NCI-H2196 treated with DMSO at 0.1 percent for 48 hours (cell line): Measurements from ENCODE around the gene CACNA1I.

Experiments used
- DNase-seq: peaks from one replicate; lab custom pipeline; 2025; ENCODE audit not compliant: unreplicated experiment; lab: John Stamatoyannopoulos, UW

The CACNA1I gene

DNA sequence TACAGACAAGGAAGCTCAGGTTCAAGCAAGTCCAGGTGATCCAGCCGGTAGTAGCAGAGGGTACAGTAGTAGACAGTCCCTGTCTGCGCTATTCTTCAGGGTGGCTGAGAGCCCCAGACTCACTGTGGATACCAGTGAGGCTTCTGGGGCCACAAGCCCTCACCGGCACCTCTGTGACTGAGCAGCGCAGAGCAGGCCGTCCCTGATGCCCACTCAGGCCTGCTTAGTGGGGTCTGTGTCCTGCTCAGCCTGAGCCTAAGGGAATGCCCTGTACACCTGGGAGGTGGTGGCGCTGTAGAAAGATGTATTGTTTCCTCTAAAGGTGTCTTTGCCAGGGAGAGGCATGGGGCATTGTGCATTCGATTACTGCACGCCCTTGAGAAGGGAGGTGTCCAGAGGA lies 143.8 kb downstream of the CACNA1I start:
- DNase-seq: no peak

DNA sequence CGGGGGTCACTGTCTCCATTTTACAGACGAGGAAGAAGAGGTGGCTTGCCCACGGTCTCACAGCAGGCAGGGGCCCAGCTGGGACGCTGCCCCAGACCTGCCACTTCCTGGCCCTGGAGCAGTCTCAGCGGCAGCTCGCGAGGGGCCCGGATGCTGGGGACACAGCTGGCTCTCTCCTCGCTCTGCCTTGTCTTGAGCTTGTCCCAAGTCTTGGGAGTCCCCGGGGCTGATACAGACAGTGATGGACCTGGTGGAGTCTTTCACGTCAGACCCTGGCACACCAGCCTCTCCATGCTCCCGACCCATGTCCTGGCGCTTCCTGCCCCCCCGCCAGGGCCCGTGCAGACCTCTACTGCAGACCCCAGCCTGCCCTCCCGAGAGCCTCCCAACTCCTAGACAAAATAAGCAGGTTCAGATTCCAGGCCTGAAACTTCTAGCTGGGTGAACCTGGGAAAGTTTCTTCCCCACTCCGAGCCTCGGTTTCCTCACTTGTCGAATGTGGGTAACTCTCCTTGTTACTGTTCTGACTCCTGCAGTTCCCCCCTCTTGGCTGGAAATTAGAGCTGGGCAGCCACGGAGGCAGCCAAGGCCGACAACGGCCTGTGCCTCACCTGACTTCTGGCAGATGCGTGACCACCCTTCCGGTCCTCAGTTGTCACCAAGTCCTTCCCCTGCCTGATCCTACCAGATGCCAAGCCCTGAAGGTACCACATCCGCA lies 145.4 kb downstream of the CACNA1I start:
- DNase-seq: no peak

DNA sequence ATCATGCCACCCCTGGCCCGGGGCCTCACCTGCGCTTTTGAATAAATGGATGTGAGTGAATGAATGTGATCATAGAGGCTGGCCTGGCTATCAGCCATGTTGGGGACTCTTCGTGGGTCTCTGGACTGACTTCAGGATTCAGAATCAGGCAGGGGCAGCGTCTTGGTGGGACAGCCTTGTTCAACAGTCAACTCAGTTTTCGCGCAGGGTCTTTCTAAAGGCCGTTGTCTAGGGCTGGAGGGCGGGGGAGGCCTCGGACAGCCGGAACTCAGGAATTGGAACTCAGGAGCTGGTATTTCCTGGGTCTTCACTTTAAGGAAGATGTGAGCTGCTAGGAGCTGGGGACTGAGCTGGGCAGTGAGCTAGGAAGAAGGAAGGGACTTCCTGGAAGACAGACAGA lies 146.0 kb downstream of the CACNA1I start:
- no peak for DNase-seq

DNA sequence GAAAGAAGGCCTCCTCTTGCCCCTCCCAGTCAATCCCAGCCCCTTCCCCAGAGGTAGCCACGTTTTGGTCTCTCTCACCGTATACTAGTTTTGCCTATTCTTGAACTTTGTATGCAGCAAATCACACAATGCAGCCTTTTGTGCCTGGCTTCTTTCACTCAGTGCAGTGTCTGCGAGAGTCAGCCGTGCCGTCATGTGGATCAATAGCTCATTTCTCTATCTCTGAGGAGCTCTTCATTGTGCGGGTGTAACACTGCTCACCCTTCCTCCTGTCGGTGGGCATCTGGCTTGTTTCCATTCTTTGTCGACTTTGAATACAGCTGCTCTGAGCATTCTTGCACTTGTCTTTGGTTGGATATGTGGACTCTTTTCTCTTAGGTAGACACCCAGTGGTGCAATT lies 146.5 kb downstream of the CACNA1I start:
- no peak for DNase-seq

DNA sequence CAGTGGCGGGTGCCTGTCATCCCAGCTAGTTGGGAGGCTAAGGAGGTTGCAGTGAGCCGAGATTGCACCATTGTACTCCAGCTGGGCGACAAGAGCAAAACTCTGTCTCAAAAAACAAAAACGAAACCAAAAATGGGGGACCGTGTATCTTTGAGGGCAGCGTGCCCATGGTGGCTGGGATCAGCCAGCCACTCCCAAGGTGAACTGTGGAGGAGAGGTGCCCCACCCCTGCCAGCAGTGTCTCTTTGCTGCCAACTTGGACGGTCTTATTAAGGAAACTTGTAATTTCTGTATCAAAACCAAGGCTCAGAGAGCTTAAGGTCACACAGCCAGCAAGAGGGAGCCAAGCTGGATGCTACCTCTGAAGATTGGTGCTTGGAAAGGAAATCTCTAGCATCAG lies 147.7 kb downstream of the CACNA1I start:
- no peak for DNase-seq

DNA sequence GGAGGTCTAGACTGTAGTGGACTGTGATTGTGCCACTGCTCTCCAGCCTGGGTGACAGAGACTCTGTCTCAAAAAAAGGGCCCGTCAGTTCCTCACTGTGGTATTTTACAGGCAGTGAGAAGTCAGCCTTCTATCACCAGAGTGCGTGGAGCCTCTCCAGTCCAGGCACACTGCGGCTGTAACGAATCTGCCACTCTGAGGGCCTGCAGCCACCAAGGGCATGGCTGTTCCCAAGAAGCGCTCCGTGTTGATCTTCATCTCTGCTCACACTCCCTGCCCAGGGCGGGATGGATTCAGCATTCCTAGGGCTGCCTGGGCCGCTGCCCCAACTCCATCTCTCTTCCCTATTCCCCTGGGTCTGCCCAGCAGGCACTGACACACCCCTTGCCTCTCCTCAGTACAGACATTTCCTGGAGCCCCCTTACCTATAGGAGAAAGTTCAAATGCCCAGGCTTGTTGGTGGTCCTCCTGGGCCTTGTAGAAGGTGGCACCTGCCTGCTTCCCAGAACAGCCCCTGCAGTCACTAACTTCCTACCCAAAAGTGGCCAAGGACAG lies 148.4 kb downstream of the CACNA1I start:
- DNase-seq: no peak

DNA sequence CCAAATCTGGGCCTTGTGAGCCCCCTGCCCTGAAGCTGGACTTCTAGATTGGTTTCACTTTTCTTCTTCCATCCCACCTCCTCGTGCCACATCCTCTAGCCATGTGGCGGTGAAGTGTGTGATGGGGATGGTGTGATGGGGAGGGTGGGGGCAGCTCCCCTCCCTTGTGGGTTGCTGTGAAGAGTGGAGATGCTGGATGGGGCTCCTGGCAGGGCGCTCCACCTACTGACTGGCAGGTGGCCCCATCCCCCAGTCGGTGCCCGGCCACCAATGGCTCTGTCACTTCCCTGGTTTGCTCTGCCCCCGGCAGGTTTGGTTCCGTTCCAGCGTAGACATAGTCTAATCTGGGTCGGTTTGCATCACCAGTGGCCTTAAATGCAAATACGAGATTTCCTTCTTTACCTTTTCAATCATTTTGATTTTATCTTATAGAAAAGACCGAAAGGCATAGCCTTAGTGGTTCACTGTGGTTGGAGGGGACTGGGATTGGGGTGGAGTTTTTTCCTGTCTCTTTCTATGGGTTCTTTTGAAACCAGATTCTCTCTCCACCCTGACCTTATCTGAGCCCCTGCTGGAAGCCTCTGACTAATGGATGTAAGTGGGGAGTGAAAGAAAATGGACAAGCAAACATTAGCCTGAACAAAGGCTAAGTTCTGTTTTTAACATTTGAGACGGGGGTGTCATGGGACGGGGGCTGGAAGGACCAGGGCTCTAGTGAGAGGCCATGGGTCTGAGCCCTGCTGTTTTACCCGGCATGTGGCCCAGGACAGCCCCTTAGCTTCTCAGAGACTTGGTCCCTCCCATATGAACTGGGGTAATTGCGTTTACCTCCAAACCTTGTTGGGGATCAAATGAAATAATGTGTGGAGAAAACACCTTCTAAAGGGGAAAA lies 149.3 kb downstream of the CACNA1I start:
- no peak for DNase-seq

DNA sequence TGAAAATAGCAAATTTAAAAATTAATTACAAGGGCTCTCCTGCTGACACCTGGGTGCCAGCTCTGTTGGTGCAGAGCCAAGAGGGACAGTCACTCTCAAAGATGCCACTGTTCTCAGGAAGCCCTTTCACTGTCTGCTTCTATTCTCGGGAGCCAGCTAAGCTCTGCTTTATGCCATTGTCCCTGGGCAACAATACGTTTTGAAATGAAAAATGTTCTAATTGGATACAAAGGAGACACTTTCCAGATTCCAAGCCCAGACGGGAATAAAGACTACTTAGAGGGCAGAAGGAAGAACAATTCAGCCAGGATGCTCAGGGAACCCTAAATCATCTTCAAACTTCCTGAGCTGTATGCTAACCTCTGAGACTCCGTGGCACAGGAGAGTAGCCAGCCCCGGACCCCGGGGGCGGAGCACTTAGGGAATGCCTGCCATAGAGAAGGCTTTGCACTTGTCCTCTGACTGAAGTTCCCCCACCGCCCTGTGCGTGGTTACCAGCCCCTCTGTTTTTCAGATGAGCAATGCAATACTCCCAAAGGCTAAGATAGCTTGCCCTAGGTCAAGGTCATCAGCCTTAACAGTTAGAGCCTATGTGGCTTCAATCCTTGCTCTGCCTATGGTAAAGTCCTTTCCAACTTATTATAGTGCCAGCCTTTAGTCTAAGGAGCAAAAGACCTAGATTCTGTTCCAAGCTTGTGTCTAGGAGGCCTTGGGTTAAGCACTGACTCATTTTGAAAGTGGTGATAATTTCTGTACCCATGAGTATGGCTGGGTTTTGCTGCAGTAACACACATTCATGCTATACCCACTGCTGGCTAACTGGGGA lies 150.9 kb downstream of the CACNA1I start:
- DNase-seq: no peak

DNA sequence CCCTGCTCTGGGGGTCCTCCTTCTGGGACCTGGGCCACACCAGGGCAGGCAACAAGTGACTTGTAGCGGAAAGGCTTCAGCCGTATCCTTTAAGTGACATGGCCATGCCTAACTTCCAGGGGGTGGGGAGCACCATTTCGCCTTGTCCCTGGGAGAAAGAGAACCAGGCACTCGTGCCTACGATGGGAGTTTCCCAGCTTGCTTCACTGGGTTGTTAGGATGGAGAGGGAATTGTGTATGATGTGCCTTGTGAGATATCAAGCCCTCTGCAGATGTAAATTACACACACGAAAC lies 151.4 kb downstream of the CACNA1I start:
- DNase-seq: no peak

DNA sequence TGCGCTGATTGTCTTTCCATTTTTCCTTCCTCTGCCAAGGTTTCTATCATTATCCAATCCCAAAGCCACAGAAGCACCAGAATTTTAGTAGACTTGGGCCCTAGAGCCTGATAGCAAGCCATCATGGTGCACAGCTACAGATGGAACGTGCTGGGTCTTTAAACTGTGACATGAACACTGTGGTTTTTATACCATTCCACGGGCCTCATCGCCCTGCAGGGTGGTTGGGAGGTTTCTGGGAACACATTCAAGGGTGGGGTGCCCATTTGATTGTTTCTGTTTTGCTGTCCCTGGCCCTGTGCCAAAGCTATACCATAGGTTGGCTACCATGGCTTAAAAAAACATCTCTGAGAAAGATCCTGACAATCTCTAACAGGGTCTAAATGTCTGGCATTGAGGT lies 151.9 kb downstream of the CACNA1I start:
- no peak for DNase-seq

DNA sequence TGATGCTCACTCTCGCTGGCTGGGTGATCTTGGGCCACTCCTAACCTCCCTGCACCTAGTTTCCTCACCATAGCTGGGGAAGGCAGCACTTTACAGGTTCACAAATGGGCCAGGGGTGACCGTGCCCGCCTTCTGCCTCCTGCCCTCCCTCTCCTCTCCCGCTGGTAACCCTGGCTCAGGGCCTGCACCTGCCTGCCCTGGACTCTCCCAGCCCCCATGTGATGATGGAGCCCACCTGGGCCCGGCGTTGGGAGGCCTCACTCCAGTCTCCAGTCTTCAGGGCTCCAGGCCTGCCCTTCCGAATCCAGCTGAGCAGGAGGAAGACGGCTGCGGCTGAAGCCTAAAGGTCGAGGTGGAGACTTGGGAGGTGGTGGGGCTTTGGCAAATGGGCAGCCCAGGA lies 152.9 kb downstream of the CACNA1I start:
- DNase-seq: no peak

DNA sequence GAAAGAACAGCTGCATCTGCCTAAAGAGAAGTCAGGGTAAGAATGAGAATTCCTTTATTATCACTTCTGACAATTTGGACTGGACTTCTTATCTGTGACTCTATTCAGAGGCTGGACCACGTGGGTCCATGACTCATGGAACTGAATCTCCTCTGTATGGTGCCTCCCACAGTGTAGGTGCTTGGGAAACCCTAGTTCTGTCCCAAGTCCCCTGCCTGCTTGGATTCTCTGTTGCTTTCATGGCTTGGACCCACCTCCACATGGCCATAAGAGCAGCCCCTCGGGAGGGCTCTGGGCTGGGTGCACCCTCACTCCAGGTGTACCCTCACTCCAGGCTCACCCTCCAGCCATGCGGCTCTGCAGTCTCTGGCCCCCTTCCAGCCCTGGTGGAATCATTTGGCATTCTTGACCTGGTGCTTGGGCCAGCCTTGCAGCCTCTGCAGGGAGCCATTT lies 153.4 kb downstream of the CACNA1I start:
- no peak for DNase-seq

DNA sequence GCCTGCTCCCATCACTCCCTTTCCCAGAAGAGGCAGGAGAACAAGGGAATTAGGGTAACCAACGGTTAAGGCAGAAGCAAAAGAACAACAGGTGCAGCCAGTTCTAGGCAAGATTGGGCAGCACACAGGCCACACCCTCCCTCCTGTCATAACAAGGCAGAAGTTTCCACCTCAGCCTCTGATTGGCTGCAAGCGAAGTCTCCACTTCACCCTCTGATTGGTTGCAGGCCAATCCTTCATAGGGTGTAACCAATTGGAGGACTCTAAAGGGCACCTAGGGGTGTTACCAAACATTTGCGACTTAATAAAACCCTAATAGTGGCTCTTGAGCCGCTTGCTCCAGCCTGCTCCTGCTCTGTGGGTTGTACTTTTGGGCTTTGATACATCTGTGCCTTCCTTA lies 153.8 kb downstream of the CACNA1I start:
- DNase-seq: no peak

DNA sequence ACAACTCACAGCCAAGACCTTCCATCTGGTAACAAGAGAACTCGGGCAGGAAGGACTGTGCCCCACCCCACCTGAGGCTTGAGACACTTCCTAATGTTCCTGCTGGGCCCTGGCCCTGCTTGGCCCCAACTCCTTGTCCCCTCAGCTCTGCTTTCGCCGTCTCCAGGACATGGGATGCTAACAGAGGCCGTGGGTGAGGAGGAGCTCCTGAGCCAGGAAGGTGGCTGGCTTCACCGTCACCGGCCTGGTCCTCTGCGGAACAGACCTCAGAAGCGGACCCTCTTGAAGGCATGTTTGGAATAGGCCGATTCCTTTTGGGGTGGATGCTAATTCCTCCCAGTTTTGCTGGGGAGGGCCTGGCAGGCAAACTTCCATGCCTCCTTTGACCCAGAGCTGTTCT lies 154.3 kb downstream of the CACNA1I start:
- no peak for DNase-seq

DNA sequence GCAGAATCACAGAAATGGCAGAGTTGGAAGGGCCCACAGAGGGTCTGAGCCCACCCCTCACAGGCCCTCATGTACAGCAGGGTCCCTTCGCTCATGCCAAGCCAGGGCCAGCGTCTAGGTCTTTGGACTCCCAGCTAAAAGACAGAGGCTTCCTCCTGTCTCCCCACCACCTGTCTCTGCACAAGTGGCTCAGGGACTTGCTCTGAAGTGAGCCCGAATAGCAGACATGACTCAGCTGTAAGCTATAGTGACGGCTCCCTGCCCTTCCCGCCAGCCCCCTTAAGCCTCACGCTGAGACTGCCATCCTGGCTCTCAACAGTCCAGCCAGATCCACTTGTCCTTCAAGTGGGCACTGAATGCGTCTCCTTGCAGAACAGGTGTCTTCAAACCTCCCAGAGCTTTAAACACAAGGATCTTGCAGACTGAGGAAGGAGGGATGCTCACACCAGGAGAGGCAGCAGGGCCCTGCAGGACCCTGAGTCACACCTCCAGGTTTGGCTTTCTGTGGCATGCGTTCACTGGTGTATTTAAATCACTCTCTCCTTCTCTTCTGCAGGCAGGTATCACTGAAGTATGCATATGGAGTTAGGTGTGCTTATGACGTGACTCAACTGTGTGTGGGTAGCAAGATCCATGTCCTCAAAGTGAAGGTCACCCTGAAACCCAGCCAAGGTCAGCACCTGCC lies 154.9 kb downstream of the CACNA1I start:
- no peak for DNase-seq

DNA sequence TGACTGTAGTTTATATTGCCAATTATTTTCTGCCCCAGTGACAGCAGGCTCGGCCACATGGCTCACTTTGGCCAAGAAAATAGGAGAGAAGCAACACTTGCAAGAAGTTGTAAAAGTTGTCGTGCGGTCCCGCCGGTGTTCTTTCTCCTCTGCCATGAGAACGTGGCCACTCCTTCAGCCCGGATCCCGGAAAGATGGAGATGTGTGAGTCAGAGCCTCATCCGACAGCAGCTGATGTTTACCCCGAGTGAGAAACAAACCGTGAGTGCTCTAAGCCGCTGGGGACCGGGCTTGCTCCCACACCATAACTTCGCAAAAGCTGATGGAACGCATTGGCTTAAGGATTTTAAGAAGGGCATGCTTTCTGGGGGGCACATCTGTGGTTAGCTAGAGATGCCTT lies 157.0 kb downstream of the CACNA1I start:
- DNase-seq: no peak

DNA sequence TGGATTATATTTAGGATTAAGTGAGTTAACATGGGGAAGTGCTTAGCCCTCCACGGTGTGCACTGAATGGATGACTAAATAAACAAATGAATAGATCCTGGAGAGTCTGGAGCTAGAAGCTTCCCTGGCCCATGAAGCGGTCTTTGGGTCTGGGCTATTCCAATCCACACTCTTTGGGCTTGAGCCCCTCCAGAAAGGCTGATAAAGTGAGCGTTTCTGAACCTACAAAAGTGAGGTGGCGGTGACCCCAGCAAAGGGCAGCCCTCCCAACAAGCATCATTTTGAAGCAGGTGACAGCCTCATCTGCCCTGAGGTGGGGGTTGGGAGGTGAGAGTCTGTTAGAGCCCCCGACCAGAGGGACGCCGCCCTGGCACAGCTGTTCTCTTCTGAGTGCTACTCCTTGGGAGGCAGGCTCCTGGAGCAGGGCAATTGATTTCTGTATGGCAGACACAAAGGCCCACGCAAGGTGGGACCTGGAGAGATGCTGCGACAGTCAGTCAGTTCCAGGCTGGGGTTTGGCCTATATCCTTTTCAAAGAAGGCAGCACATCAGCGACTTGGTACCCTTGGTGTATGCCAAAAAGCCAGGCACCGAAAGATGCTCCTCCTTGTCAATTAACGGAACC lies 157.8 kb downstream of the CACNA1I start:
- no peak for DNase-seq

DNA sequence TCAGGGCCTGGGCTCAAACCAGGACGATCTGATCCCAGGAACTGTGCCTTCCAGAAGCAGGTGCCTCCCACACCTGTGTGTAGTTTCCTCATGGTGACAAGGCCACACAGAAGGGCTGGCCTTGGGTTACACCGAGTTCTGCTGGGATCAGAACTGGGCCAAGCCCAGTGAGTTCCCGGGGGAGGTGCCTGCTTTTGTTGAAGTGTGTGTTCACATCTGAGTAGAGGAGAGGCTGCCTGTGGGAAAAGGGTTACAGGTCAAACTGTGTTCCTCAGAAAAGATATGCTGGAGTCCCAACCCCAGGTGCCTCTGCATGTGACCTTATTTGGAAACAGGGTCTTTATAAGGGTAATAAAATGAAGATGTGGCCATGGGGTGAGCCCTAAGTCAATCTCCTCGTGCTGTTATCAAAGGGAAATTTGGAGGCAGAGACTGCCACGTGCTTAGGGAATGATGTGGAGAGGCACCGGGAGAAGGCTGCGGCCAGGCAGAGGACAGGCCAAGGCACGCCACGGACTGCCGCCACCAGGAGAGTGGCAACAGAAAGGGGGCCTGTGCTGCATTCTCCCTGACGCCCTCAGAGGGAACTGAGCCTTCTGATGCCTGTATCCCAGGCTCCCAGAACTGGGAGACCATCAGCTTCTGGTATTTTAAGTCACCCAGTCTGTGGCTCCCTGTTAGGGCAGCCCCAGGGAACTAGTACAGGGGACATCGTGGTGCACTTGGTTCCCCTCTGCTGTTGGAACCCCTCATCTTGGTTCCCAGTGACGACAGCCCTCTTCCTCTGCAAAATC lies 158.8 kb downstream of the CACNA1I start:
- no peak for DNase-seq

DNA sequence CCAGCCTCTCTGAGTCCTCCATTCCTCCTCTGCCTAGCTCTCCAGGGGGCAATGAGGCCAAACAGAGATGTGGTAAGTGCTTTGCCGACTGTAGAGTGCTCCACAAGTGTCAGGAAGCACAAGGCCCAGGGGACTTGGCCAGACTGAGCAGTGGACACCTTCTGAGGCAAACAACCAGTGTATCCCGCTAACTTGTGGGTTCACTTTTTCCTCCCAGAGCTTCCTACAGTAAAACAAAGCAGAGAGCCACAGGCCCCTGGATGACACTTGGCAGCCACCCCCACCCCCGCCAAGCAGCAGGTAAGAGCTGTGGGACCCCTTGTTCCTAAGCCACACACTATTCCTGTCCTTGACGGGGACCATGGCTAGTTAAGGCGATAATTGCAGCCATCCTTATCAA lies 160.9 kb downstream of the CACNA1I start:
- no peak for DNase-seq
